Measurements from ENCODE around the gene TM2D3. TPM values are rescaled to one million over a fixed set of nuclear protein-coding genes. Genes with fewer than 3 reads are reported as not detected.
A peak's percentile ranks its signal among the peaks of the same experiment; 100 is the strongest.
"Not testable (repeated sequence)": the region's sequence is repeated elsewhere in the genome, so short reads cannot be mapped to it uniquely, and the experiment has no call there.

TM2D3 gene
- total RNA-seq, 1 experiment from 2014 or later, result 21.9 TPM

- in situ Hi-C loops (cut with HindIII; ENCODE audit: low sequenced_read_pairs), result no loop called here
These were observed 7.8 kb upstream of the TM2D3 start for GRCh38 chr15:101660005-101660404.

GRCh38 chr15:101657968-101658784 lies 6.0 kb upstream of the TM2D3 start:
- in situ Hi-C loops (cut with HindIII; ENCODE audit: low sequenced_read_pairs), result no loop called here
- DNase-seq (ENCODE audit: low spot score), result no peak

More at GRCh38 chr15:101660005-101660404, 7.8 kb upstream of the TM2D3 start:
- no peak for DNase-seq (ENCODE audit: low spot score)

- in situ Hi-C loops (cut with HindIII; ENCODE audit: low sequenced_read_pairs), result no loop called here
- DNase-seq (ENCODE audit: low spot score), result no peak
These were observed 5.0 kb upstream of the TM2D3 start for GRCh38 chr15:101657171-101657570.

GRCh38 chr15:101654624-101655337 lies 2.6 kb upstream of the TM2D3 start:
- DNase-seq (ENCODE audit: low spot score); in situ Hi-C loops (cut with HindIII; ENCODE audit: low sequenced_read_pairs): not testable (repeated sequence)

GRCh38 chr15:101654171-101654570 lies 2.0 kb upstream of the TM2D3 start:
- in situ Hi-C loops (cut with HindIII; ENCODE audit: low sequenced_read_pairs), result no loop called here
- DNase-seq (ENCODE audit: low spot score), result no peak

GRCh38 chr15:101652786-101653430 lies 727 bp upstream of the TM2D3 start:
- in situ Hi-C loops (cut with HindIII; ENCODE audit: low sequenced_read_pairs), result no loop called here
- DNase-seq (ENCODE audit: low spot score), result no peak

- DNase-seq (ENCODE audit: low spot score), result peak; percentile 59
- in situ Hi-C loops (cut with HindIII; ENCODE audit: low sequenced_read_pairs), result no loop called here
These were observed 555 bp downstream of the TM2D3 start for GRCh38 chr15:101651554-101652097.

GRCh38 chr15:101650145-101650544 lies 2.0 kb downstream of the TM2D3 start:
- in situ Hi-C loops (cut with HindIII; ENCODE audit: low sequenced_read_pairs), result no loop called here
- no peak for DNase-seq (ENCODE audit: low spot score)

- in situ Hi-C loops (cut with HindIII; ENCODE audit: low sequenced_read_pairs), result no loop called here
- no peak for DNase-seq (ENCODE audit: low spot score)
These were observed 3.8 kb downstream of the TM2D3 start for GRCh38 chr15:101648356-101648755.

- in situ Hi-C loops (cut with HindIII; ENCODE audit: low sequenced_read_pairs), result no loop called here
- DNase-seq (ENCODE audit: low spot score), result no peak
These were observed 4.9 kb downstream of the TM2D3 start for GRCh38 chr15:101647251-101647650.

- DNase-seq (ENCODE audit: low spot score), result no peak
These were observed 5.5 kb downstream of the TM2D3 start for GRCh38 chr15:101646672-101647071.

GRCh38 chr15:101642361-101642760 lies 9.8 kb downstream of the TM2D3 start:
- in situ Hi-C loops (cut with HindIII; ENCODE audit: low sequenced_read_pairs), result no loop called here
- peak; percentile 58 for DNase-seq (ENCODE audit: low spot score)

More at GRCh38 chr15:101646672-101647071, 5.5 kb downstream of the TM2D3 start:
- in situ Hi-C loops (cut with HindIII; ENCODE audit: low sequenced_read_pairs), result no loop called here

- in situ Hi-C loops (cut with HindIII; ENCODE audit: low sequenced_read_pairs), result no loop called here
- no peak for DNase-seq (ENCODE audit: low spot score)
These were observed 10.3 kb downstream of the TM2D3 start for GRCh38 chr15:101641894-101642293.

- DNase-seq (ENCODE audit: low spot score), result peak; percentile 81
- in situ Hi-C loops (cut with HindIII; ENCODE audit: low sequenced_read_pairs), result no loop called here
These were observed 10.9 kb downstream of the TM2D3 start for GRCh38 chr15:101641129-101641764.

- in situ Hi-C loops (cut with HindIII; ENCODE audit: low sequenced_read_pairs), result no loop called here
- no peak for DNase-seq (ENCODE audit: low spot score)
These were observed 12.5 kb downstream of the TM2D3 start for GRCh38 chr15:101639667-101640066.

GRCh38 chr15:101637919-101638318 lies 14.3 kb downstream of the TM2D3 start:
- DNase-seq (ENCODE audit: low spot score), result no peak
- in situ Hi-C loops (cut with HindIII; ENCODE audit: low sequenced_read_pairs), result no loop called here

GRCh38 chr15:101637516-101637915 lies 14.7 kb downstream of the TM2D3 start:
- no peak for DNase-seq (ENCODE audit: low spot score)
- in situ Hi-C loops (cut with HindIII; ENCODE audit: low sequenced_read_pairs), result no loop called here

- DNase-seq (ENCODE audit: low spot score), result no peak
- in situ Hi-C loops (cut with HindIII; ENCODE audit: low sequenced_read_pairs), result no loop called here
These were observed 15.1 kb downstream of the TM2D3 start for GRCh38 chr15:101637038-101637437.

Measured in G401 (cell line).